Activated T-helper 9 cell treated with anti-CD3 and anti-CD28 coated beads, Interleukin-2, amount 50 U/mL, for 16 hours (primary cell): ENCODE measurements around the gene TASP1.

Source experiments
- DNase-seq: peaks from one replicate; pipeline ENCODE4 v3.0.0-alpha.2; 2020; ENCODE audit warnings: low read depth

The TASP1 gene

DNA sequence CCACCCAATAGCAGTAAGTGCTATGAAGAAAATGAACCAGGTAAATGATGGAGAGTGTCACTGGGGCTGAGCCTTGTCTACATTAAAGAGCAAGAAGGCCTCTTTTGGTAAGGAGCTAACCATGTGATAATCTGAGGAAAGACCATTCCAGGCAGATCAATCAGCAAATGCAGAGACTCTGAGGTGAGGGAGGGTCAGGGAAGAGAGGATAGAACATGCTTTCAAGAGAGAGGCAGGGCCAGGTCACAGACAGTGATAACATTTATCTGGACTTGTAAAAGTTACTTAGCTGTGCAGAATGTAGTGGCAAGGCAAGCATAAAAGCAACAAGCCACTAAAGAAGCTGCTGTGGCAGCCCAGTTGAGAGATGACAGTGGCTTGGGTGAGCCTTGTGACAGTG, 197.3 kb downstream of the TASP1 start:
- DNase-seq: no peak

DNA sequence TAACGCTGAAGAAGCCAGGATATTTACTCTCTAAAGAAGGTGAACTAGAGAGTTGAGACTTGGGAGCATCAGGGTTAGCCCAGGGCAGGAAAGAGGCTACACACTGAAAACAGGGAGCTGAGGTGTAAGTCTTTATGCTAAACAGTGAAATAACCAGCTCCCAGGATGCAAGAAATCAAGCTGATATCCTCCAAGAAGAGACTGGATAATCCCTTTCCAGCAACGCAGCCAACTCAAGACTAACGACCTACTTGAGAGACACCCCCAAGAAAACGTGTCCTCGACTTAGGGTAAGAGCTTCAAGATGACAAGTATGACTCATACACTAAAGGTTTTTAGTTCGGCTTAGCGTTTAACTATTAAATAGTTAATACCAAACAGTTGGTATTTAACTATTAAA, 202.2 kb downstream of the TASP1 start:
- no peak for DNase-seq

DNA sequence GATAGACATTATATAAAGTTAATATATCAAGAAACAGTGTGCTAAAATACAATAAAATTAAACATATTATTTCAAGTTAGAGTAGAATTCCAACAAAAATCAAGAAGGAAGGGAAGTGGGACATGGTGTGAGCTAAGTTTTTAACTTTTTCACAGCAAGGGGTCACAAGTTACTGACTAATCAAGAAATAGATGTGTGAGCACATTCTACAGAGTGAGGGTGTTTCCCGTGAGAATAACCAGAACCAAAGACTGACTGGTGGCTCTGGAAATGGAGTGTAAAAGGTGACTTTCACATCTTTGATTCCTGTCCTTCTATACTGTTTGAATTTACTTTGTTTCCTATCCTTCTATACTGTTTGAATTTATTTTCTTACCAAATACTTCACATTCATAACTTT, 206.6 kb downstream of the TASP1 start:
- no peak for DNase-seq

DNA sequence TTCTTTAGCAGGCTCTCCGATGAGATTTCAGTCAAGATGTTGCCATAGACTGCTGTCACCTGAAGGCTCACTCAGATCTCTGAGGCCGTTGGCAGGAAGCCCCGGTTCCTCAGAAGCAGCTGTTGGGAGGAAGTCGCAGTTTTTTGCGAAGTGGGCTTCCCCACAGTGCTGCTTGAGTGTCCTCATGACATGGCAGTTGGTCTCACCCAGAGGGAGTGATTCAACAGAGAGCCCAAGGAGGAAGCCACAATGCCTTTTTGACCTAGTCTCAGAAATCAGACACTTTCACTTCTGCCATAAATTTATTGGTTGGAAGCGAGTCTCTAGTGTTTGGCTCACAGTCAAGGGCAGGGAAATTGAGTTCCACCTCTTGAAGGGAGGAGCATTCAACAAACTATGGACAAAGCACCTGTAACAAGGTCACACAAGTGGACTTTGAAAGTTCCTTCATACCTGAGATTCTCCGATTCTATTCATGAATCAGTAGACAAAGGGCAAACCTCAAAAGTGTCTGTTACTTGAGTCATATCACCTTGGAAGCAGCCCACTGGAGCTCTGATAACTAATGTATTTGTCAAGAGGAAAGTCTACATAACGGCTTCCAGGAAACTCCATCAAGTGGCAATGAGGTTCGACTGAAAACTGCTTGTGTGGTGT, 208.3 kb downstream of the TASP1 start:
- no peak for DNase-seq

DNA sequence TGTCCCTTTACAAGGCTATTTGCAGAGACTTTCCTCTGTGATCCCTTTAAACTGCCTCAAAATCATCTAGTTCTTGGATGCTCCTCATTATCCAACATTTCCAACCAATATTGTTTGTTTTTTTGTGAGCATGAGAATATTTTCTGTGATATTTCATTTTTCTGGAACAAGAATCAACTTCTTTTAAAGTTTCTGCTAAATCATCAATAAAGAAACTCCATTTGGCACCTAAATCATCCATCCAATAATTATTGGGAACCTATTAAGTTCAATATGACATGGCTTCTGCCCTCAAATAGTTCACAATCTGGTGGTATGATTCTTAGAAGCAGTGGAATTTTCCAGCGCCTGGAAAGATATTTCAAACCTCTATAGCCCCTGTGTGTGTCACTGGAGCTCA, 210.0 kb downstream of the TASP1 start:
- DNase-seq: no peak

DNA sequence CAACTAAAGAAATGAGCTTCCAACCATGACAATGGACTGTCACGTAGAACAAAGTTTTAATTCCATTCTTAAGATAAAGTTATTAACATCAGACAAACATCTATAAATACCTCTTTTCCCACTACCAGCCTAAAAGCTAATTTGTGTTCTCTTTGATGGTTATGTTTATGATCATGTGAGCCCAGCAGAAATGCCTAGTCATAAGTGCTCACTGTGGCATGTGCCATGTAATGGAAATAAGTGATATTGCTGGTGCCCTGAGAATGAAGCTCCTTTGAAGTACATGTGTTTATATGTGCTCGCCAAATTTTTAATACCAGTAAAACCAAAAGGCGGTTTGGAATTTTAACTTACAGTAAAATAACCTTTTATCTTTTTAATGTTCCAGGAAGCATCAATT, 211.9 kb downstream of the TASP1 start:
- DNase-seq: no peak

DNA sequence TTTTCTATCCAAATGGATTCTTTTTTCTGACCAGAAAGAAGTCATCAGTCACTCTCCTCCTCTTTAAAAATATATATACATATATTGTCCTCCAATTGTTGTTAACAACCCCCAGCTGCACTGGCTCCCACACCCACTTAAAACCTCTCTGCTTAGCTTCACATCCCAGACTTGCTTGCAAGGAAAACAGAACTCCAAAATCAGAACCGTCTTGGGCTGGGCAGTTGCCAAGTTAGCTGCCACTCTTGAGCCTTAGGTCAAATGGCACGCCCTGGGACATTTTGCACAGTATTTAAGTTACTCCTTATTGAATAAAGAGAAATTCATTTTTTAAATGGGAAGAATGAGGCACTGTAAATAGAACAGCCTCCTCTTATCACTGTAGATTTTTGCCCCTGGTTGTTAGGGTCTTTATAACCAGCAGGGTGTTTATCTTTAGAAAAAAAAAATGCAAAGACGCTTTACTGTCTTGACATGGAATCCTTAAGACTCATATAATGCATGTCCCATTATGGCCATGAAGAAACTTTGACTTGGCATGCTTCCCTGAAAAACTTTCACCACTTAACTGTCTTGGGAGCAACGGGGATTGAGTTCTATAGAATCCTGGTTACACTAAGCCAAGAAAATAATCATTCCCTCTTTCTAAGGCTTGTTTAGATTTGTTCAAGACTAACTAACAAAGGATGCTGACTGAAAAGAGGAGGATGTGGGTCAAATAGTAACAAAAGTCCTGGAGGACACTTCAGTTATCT, 213.2 kb downstream of the TASP1 start:
- no peak for DNase-seq

DNA sequence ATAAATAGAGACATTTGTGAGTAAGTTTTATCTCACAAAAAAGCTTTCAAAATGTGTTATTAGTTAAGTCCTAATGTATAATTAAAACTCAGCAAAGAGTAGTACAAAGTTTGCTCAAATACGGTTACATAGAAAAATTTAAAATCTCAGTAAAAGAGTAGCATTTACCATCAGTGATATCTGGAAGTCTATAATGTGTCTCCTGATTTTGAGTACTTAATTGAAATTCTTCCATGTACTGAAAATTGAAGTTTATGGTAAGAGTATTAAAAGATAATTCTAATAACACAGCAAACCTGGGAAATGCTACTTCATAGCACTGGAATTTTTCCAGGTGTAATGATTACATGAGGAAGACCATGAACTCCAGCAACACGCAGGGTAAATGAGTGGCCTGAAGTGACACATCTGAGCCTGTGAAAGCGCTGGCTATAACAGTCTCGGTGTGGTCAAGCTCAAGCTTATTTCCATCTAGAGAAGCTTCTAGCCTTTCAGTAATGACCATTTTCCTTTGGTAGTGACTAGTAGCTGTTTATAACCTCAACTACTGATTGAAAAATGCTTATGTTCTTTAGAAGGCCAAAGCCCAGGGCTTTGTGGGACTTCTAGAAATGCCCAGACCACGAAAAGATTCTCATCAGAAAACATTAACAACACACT, 214.4 kb downstream of the TASP1 start:
- no peak for DNase-seq

DNA sequence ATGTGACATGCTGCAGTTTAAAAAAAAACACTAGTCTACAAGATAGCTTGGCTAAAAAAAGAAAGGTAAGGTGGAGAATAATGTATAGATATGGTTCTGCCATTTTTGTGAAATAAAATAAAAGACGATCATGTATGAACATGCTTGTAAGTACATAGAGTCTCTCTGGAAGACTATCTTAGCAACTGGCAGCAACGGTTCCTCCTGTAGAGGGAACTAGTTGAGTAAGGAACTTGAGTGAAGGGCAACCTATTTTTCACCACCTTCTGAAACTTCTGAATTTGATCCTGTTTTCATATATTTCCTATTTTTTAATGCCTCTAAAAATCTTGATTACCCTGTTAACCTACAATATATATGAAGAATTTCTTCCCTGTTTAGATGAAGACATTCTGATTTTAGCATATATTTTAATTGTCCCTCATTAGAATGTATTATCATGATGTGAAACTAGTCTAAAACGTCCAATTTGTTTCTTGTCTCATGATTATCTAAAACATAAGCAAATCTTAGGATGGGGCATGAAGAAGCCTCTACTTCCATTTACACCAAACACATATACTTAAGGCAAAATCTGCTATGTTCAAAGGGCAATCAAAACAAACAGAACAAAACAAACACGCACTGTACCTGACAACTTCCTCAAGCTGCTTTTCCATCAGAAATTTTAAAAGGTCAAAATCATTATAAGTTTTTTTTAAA, 215.1 kb downstream of the TASP1 start:
- no peak for DNase-seq

DNA sequence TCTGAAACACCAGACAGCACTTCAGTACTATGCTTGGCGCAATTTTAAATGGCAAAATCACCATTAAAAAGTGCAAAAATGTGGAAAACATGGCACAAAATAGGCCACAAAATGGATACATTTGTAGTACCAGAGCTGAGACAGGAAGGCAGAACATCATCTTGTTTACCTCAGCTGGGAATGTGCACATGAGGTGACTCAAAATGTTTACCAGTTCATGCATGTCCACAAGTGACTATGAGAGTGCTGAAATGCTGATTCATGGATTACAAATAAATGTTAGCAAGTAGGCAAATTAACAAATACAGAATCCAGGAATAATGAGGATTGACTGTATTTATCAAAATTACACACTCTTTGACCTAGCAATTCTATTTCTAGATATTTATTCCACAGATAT, 216.1 kb downstream of the TASP1 start:
- DNase-seq: no peak

DNA sequence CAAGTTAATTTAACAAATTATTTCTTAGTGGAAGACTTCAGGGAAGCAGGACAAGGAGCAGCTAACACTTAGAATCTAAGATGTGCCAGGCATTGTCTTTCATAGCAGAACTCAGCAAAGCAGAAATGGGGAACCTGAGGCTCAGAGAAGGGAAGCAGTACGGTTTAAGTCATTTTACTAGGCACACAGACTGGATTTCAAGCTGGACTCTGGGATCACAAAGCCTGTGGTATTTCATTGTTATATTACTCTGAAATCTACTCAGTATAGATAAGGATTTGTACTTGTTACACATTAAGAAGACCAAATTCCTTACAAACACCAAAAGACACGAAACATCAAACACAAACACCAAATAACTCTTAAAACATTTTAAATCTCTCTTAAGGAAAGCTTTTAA, 218.1 kb downstream of the TASP1 start:
- DNase-seq: no peak

DNA sequence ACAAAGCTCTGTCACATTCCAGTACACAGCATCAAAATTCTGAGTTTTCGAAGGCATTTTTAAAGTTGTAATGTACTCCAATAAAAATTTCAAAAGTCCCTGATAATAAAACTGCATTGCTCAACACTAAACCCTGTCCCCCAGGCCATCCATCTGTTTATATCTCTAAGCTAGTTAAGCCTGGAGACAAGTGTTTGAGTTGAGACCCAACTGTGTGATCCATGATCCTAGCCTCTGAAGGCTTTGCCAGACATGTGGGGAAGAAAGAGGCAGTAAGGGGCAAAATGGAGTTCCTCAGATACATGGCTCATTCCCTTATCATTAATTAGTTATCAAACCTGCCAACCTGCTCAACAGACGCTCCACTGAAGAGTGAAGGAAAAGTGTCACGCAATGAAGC, 219.3 kb downstream of the TASP1 start:
- DNase-seq: no peak

DNA sequence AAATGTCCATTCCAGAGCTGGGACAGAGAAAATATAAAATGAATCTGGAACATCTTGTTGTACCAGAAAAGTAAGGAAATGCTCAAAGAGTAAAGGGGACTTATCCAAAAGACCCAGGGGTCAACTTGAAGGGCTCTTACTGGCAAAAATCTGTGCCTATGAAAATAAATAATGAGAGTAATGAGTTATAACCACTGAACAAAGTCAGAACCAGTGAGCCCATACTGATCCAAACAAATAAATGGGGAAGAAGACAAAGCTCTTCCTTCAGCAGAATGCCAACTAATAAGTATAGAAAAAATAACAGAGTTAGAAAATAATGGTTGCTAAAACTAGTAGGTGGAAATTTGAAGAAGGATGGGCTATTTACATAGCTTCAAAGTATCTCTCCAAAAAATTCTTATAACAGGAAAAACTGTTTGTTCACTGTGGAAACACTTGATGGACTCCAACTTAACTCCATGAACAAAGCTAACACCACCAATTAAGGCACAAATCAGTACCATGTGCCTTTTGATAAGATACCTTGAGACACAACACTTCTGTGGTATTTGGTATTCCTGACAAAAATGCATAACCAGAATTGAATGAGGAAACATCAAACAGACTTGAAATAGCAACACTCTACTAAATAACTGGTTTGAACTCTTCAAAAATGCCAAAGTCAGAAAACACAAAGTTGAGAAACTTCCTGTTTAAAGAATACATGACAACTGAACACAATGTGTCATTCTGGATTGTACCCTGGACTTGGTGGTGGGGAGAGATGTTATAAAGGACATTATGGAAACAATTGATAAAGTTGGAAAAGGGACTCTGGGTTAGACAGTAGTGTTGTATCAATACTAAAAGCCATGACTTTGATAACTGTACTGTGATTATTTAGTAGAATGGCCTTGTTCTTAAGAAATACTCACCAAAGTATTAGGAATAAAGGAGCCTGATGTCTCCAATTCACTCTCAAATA, 220.2 kb downstream of the TASP1 start:
- DNase-seq: no peak

DNA sequence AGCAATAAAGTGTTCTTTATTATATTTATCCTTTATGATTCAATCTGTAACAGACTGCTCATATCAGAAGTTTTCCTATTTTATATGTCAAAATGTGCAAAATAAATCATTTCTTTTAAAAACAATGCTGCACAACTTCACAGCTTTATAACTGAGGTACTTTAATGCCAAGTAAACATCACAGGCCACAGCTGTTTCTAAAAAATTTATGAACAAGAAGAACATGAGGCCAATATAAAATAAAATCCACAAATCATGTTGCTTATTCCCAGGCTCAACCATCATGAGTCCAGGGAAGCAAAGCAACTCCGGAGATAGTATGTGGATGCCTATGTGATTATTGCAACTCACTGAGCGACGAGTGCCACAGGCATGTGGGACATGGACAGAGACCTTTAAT, 222.2 kb downstream of the TASP1 start:
- DNase-seq: no peak

DNA sequence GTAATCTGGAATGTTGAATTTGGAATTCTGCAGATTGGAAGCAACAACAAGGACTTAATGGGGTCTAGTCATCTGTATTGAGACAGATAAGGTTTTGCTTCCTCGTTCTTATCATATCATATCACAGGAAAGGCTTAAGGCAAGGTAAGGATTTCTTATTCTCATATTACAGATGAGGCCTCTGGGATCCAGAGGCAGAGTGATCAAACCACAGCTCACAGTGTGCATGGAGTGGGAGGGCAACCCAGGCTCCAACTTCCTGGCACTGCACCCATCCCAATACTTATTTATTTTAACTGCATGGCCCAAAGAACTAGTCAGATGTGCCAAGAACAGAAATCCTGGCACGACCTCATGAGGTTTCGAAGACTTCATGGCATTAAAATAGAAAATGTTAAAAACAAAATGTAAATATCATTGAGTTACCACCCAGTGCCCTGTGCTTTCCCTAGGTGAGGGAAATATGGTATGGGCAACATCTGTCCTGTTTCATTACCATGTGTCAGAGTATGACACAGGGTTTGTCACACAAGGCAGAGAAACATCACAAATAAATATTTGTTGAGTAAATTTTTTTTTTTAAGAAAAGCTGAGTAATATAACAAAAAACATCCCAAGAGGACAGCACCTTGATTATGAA, 225.8 kb downstream of the TASP1 start:
- no peak for DNase-seq

DNA sequence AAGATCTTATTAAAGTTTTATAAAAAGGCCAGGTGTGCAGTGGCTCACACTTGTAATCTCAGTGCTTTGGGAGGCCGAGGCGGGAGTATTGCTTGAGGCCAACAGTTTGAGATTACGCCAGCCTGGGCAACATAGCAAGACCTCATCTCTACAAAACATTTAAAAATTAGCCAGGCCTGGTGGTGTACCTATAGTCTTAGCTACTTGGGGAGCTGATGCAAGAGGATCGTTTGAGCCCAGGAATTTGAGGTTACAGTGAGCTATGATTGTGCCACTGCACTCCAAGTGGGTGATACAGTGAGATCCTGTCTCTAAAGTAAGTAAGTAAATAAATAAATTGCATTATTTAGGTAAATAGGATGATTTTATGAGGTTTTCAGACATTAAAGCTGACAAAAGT, 234.4 kb downstream of the TASP1 start:
- DNase-seq: no peak

DNA sequence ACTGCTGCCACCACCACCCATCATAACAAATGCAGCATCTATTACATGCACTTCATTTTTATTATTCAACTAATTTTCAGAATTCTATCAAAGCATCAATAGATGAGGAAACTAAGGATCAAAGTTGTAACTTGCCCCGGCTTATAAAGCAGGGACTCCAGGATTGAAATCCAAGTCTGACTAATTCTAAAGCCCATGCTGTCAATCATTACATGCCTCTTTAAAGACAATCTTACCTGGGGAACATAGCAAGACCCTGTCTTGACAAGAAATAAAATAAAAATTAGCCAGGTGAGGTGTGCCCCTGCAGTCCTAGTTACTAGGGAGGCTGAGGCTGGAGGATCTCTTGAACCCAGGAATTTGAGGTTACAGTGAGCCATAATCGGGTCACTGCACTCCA, 235.3 kb downstream of the TASP1 start:
- DNase-seq: no peak

DNA sequence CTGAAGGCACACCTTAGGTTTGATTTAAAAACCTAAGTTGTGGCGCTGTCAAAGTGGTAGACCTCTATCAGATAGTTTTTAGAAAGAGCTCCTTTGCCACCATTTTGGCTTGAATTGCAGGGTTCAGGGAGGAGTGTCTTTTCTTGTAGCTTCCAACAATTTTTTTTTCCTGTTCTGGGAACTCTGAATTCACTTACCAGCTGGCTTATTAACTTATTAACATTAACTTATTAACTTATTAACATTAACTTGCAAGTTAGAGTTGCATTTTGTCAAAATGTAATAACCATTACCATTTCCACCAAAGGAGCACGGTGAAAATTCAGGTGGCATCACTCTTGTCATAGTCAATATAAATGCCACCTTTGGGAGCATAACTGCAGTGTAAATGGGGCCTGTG, 235.7 kb downstream of the TASP1 start:
- DNase-seq: no peak

DNA sequence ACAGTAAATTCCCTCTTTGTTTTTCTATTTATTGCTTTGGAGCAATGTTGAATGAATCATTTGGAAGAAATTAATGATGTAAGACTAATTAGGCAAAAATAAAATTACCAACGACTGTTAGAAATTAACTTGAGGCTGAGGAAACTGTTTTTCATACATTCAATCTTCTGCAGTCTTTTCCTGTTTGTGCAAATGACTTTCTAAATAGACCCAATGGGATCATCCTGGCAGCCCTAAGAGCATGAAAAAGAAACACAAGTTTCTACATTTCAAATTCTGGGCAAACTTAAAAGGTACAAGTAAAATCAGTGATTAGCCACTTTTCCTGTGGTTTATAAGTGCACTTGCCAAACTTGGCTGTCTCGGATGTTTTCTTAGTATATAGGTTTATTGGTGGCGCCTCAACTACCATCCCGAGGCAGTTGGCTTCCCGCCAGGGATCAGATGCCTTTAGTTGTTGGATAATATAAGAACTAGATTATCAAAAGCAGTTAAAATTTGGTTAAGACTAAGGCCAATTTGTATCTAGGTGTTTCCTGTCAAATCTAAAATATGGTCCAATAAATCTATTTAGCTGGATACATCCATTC, 236.5 kb downstream of the TASP1 start:
- no peak for DNase-seq

DNA sequence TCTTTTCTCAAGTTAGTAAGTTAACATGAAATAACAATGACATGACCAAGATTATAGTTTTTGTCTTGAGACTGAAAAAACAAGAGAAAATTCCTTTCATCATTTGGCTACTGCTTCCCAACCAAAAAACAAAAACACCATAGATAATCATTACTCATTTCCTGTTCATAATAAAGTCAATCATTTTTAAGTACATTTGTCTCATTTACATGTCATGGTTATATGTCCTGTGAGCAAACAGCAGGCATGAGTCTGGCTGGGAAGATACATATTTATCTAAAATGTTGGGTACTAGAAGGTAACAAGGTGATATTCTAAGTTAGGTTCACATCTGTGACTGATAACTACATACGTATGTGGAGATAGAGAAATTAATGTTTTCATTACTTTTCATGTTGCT, 237.1 kb downstream of the TASP1 start:
- no peak for DNase-seq

DNA sequence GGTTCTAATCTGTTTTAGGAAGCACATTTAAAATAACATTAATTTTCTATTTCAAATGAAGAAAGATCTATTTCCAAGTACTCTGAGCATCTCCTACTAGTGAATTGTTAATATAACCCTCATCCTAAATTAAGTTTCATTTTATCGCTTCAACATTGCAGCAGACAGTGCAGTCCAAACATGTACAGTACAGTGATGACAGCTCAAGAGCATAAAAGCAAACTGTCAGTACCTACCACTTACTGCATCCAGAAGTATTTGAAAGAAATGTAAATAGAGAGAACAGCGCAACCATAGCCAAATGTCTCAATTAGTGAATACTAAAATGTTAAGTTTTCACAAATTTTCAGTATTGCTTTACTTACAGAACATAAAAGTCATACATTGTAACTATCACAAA, 238.3 kb downstream of the TASP1 start:
- DNase-seq: no peak
